ENCODE measurements around the gene TCIRG1.

Gene TCIRG1

DNA sequence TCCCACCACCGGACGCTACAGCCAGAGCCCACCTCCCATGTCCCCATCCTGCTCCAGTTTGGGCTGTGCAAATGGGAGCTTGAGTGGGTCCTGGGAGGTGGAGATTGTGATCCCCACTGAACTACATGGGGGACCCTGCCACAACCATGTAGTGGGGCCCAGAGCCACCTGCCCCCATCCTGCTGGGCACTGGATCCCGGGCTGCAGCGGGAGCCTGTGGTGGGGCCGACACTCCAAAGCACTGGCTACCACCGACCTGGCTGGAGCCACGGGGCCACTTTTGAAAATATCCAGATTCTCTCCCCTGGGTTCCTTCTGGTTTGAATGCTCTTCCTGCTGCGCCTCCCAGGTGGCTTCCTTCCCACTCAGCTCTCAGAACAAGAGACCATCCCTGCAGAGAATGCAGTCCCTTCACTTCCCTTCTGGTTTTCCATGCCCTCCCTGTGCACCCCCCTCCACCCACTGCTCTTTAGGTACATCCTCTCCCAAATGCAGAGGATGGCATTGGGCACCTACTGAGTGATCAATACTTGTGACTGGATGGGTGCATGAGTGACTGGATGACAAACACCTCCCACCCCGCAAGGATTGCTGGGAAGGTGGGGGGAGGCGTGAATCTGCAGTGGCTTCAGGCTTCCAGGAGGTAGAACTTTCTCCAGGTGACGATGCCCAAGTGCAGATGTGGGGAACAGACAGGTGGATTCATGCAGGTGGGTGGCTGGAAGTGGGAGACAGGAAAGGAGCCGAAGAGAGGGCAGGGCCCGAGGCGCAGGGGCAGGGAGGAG, 34.1 kb upstream of the TCIRG1 start:
- DNase-seq: no peak

DNA sequence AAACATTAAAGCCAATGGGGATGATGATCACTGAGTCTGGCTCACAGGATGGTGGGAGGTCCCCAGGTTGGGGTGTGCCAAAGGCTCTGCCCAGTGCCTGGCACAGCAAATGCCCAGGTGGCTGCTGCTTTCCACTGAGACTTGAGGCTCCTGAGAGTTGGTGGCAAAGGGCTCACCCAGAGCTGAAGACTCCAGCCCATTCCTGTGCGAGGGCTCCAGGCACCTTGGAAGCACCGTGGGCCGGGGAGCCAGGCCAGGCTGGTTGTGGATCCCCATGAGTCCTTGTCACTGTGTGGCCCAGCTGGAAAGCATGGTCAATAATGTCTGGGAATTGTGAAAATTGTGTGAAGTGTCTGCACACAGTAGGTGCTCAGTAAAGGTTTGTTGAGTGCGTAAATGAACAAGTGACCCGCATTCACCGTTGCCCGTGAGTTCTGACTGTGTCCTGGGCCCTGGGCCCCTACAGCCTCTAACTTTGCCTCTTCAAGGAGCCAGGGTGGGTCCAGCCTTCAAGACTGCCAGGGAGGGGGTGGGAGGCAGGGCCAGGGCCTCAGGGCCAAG, 32.1 kb upstream of the TCIRG1 start:
- no peak for DNase-seq

DNA sequence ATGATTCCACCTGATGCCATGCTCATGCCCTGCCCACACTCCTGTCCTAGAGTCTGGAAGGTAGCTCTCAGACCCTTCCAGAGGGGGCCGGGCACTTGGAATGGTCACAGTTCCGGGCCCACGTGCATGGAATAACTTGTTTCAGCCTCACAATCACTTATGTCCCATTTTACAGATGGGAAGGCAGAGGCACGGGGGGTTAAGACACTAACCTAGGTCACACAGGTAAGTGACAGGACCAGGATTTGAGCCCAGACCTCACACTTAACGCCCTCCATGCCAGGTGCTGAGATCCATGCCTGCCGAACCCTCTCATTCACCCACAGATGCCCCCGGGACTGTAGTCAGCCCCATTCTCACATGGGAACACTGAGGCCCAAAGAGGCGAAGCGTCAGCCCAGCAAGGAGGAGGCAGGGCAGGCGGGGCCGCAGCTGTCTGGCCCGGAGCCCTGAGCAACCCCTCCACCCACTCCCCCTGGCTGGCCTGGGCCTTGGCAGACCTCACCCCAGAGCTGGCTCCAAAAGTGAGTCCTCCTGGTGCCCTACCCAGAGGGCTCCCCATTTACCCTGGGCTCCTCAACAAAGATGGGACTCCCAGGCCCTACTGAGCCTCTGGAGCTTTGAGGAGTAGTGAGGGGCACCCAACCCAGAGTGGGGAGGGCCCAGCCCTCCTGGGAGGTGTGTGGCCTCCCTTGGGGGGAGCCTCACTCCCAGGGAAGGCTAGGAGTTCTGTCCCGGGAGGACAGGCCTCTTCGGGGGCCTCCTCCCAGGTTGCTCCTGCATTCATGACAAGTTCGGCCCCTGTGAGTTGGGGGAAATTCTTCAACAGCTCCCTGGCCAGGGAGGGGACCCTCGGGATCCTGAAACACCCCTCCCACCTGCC, 31.1 kb upstream of the TCIRG1 start:
- DNase-seq: no peak

DNA sequence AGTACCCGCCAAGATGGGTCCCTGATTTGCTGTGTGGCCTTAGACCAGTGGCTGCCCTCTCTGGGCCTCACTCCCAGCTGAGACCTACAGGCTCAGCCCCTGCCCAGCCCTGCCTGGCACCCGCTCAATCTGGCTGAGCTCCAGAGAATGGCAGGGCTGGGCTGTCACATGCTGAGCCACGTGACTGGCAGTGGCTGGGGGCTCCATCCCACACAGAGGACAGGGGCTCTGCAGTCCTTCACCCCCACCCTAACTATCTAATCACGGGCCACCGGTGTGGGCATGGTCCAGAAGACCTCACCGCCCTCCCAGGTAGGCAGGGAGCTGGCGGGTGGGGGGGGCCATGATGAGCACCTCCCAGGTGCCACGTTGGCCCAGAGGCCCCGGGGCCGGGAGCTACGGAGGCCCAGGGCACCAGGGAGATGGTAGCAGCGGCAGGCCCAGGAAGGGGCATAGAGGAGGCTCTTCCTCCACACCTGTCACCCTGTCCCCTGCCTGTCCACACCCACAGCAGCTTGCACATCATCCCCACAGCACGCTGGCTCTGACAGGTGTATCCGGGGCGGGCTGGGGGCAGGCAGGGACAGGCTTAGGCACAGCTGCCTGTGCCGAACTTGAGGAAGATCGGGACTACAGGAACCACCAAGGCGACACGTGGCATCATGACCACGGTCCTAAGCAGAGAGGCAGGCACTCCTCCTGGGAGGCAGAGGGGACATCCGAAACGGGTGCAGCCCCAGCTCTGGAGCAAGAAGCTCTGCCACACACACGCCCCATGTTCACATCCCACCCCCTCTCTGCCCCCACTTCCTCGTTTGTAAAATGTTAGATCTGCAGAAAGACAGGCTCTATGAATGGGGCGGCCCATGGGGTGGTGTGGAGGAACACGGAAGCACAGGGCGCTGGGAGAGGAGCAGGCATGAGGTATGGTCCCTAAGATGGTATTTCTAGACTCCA, 30.2 kb upstream of the TCIRG1 start:
- DNase-seq: peak in 1 of 2 experiments; percentile 26

DNA sequence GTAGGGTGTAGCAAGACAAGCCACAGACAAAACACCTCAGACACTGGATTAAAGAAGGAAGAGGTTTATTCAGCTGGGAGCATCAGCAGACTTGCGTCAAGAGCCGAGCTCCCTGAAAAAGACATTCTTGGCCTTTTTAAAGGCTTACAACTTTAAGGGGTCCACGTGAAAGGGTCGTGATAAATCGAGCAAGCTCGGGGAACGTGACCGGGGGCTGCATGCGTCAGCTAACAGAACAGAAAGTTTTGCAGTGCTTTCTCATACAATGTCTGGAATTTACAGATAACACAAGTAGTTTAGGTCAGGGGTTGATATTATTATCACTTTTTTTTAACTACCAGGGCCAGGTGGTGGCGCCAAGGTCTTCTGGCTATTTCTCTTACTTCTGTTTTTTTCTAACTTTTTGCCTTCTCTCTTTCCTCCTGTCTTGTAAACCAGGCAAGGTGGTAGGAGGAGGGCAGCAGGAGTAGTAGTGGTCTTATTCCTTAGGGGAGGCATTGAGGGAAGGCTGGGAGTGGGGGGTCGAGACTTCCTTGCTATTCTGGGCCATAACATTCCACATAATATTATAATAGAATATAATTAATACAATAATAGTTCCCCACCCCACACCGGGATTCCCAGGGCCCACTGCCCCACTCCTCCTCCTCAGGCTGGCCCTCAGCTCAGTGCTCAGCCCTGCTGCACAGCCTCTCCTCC, 29.3 kb upstream of the TCIRG1 start:
- DNase-seq: peak in 1 of 2 experiments; percentile 18

DNA sequence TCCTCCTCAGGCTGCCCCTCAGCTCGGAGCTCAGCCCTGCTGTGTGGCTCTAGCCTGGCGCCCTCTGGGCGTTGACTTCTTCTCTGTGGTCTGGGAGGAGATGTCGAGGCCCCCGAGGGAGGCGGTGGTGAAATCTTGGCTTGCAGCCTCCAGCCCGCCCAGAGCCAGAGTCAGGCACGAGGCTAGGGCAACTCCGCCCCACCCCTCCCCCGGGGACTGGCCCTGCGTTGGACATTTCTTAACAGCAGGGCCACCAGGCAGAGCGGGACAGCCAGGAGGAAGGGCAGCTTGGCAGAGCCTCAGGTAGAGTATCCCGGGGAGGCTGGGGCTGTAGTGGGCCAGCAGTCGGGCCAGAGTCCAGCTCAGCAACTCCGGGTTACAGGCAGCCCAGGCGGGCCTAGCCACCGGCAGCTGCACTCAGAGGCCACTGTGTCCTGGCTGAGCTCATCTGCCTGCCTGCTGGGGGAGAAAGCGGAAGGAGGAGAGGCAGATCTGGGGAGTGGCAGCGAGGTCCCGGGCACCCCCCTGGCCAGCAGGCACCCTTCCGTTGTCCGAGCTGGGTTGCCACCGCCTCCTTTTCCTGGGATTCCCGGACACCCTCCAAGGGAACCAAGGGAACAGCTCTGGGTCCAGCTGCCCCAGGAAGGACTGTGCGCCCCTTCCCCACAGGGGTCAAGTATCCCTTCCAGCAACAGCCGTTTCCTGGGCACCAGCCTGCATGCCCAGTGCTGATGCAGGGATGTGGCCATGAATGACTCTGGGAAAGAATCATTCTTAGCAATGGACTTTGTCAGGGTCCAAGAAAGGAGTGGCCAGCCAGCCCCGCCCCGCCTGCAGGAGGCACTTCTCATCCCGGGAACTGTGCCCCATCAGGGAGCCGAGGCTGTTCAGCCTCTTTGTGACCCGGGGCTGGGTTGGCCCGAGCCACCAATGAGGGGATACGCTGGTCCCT, 28.5 kb upstream of the TCIRG1 start, which contains the start of gene ALDH3B1:
Gene ALDH3B1 (plus strand): TSS at position 238 of the 952 bp plus-strand sequence. CDS start 4,971 bp downstream, outside the sequence.
- no peak for DNase-seq

DNA sequence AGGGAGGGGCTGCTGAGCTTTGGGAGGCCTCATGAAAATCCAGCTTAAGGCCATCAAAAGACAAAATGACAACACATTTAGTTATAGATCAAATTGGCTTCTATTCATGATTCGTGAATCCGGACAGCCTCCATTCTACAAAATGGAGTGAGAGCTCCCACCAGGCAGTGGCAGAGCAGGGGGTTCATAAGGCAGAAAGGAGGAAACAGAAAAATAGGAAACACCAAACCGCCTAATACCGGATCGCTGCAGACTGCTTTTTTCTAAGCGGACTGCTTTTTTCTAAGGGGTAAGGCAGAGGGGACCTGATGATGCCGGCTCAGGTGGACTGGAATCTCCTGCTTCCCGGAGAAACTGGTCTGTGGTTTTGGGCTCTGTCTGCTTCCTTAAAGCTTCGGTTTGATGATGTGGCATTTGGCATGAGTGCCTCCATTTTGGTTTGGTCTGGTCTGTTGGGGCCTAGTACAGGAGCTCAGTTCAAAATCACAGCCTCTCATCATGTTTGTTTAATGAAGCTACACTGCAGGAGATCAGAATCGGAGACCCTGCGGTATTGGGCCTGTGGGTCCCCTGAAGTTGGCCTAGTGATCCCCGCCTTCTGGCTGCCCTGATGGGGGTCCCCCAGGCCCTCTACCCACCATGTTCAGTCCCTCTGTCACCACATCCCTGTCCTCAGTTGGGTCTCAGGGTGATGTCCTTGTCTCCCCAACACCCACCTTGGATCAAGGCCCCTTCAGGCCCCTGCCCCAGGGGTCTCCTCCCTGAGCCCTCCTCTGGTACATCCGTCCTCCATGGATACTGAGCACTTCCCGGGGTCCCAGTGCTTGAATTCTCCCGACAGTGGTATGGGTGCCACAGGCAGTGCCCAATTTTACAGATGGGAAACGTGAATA, 27.5 kb upstream of the TCIRG1 start:
- DNase-seq: no peak

DNA sequence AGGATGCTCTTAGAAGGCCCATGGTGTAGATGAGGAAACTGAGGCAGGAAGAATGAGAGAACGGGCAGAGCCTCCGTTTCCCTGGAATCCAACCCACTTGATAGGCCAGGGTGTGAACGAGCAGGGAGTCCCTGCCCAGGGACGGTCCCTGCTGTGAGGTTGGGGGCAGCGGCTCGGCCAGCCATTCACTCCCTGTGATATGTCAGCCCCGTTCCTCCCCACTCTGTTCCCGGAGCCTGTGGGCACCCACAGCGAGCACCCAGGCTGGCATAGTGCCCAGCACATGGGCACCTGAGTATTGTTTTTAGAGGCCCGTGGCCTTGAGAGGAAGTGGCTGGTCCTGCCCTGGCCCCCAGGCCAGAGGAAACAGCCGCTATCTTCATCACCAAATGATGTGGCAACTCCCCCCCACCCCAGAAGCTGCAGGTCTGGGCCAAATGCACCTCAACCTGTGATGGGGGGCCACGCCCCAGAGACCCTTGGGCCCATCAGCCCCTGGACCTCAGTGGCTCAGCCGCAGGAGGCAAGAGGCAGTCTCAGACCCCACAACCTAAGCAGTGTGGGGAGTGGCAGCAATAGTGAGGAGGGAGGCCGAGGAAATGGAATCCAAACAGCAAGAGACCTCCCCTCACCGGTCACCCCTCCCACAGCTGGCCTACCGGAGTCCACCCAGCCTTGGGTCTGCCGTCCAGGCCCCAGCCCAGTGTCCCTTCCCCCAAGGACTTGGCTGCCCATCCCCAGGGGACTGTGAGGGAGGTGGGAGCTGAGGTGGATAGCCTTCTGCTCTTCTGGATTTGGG, 26.6 kb upstream of the TCIRG1 start:
- DNase-seq: no peak

DNA sequence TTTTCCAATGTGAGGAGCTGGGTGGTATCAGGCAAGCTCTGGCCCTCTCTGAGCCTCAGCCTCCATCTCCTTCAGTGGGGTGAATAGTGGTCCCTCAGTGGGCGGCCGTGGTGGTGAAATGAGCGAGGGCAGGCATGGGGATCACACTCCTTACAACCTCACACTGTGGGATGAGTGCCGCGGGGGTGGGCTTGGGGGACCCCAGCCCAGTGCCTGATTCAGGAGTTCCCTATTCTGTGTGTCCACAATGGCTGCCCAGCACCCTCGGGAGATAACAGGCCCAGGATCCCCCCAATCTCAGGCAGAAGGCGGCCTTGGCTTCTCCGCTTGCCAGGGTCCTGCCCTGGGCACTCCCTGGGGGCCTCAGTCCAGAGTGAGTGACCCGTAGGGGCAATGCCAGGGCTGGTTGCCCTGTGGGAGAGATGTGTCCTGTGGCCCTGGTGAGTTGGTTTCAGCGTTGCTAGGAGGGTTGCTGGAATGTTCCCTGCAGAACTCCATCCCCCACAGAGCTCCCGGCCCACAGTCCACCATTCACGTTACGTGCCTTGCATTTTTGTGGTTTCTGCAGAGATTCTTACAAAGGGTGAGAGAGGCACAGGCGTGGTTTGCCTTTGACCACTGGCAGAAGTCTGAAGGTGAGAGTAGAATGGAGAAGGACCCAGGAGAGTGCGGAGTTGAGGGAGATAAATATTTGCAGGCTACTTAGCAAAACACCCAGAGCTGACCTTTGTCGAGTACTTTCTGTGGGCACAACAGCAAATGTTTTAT, 25.8 kb upstream of the TCIRG1 start:
- no peak for DNase-seq

DNA sequence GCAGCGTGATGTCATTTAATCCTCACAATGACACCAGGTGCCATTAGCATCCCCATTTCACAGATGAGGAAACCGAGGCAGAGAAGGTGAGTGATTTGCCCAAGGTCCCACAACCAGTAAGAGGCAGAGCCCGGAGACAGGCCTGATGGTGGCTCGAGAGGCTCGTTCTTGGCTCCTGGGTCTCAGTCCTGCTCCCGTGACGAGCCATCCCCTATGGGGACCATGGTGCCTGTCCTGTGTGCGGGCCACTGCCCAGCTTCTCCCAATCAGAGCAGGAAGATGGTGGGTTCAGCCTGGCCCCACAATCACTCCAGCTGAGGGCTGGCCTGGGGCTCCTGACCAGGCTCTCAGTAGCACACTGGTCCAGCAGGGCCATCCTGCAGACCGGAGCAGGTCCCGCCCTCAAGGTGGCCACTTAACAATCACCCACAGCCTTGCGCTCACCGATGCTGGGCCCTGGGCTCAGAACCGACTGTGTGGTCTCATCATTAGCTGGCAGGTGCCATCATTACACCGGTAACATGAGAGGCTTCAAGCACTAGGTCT, 25.1 kb upstream of the TCIRG1 start:
- DNase-seq: no peak

DNA sequence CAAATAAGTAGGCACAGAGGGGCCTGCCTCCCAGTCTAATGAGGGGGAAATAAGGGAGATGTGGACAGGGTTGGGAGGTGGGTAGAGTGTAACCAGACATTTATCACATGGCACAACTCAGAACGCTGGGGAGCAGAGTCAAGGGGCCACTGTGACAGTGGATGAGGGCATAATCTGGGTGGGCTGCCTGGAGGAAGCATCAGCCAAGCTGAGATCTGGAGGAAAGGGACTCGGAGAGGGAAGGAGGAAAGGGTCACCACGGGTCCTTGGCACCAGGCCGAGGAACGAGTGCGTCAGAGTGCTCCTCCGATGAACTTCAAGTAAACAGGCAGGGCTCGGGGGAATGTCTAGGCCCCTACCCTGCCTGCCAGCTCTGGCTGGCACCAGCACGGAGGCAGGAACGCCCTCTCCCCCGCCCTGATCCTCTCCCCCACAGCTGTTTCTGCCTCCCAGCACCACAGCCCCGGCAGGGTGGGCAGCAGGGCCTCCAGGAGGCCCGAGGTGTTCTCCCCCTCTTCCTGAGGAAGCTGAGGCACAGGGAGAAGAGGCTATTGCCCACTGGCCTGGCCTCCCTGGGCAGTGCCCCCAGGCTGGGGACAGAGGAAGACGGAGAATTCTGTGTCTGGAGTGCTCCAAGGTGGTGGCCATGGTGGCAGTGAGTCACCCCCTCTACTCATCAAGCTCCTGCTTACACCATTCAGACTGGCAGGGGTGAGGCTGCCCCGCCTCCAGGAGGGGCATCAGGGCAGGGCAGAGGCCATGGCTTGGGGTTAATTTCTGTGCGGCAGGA, 24.5 kb upstream of the TCIRG1 start:
- no peak for DNase-seq

DNA sequence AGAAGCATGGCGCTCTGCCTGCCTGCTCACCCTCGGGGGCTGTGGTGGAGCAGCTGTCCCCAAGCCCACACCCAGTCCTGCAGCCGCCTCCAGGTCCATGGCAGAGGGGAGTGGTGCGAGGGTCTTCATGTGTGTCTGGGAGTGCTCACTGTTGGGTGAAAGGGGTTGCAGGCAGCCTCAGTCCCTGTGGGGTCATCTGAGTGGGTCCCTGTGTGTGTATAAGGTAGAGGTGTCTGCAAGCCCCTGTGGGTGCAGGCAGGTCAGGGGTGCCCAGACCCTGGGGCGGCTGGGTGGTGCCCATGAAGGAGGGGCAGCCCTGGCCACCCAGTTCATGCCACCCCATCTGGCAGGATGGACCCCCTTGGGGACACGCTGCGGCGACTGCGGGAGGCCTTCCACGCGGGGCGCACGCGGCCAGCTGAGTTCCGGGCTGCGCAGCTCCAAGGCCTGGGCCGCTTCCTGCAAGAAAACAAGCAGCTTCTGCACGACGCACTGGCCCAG, 23.8 kb upstream of the TCIRG1 start:
- no peak for DNase-seq

DNA sequence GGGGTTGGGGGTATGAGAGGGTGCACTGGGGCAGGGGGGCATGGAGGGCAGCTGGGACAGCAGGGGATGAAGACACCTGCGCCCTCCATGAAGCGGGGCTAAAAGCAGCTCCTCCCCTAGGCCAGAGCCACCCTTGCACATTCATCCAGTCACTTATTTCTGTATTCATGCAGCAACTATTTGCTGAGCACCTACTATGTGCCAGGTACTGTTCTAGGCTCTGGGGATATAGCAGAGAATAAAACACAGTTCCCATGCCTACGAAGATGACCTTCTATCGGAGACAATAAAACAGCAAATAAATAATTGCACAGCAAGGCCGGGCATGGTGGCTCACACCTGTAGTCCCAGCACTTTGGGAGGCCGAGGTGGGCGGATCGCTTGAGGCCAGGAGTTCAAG, 23.4 kb upstream of the TCIRG1 start:
- DNase-seq: no peak

DNA sequence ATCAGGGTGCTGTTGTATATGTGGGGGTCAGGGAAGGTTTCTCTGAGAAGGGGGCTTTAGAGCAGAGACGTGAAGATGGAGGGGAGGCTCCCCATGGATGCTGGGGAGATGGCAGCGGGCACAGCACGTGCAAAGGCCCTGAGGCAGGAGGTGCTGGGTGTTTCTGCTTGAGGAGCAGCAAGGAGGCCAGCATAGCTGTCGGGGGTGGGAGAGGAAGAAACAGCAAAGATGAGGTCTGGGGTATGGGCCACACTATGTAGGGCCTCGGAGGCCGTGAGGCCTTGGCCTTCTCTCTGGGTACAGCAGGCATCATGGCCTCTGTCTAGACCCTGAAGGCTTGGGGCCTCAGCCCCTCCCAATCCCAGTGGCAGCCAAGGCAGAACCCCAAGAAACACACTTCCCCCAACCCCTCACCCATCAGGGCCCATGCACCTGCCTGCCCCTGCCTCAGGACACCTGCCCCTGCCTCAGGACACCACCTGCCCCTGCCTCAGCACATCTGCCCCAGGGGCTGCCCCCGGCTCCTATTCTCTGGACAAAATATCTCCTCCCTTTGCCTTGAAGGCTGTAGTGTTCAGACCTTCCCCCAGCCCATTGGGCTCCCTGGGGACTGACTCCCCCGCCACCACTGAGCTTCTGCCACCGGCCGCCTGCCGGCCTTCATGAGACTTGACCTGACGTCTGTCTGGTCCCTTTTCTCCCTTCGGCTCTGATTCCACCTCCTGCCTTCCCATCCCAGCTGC, 22.5 kb upstream of the TCIRG1 start:
- no peak for DNase-seq
